ENCODE results near the gene CEP170B. TPM values are rescaled to one million over a fixed set of nuclear protein-coding genes. Genes with fewer than 3 reads are reported as not detected.
"Not testable (repeated sequence)": the region's sequence is repeated elsewhere in the genome, so short reads cannot be mapped to it uniquely, and the experiment has no call there.

CEP170B gene
- total RNA-seq, 2 experiments from 2014 or later, result 3.0 TPM

GRCh38 chr14:104917993-104918392 is 52.9 kb downstream of the CEP170B start:
- Mint-ChIP-seq H3K9me3 (no peaks in the 10 kb centered on the region), H3K4me1 (no peaks in the 10 kb centered on the region), H3K27ac (no peak overlapping the region), H3K27me3 (peaks cover 24% of the 10 kb centered on the region), H3K4me3 (no peak overlapping the region), H3K36me3 (ENCODE audit: low read depth) (no peaks in the 10 kb centered on the region)
- CTCF ChIA-PET, result no interaction called here
- POLR2A ChIA-PET, result no interaction called here
- DNase-seq, result no peak

- peaks cover 13% of the 10 kb centered on the region for H3K27me3 Mint-ChIP-seq
- H3K4me3 Mint-ChIP-seq; CTCF ChIA-PET; H3K4me1 Mint-ChIP-seq; POLR2A ChIA-PET; H3K9me3 Mint-ChIP-seq; DNase-seq; H3K27ac Mint-ChIP-seq; H3K36me3 Mint-ChIP-seq (ENCODE audit: low read depth): not testable (repeated sequence)
Measured at GRCh38 chr14:104919152-104919992, 54.3 kb downstream of the CEP170B start.

- H3K9me3 Mint-ChIP-seq, result no peaks in the 10 kb centered on the region
- H3K36me3 Mint-ChIP-seq (ENCODE audit: low read depth), result no peaks in the 10 kb centered on the region
- no peak overlapping the region for H3K27ac Mint-ChIP-seq
- ChIA-PET POLR2A (no interaction called here), CTCF (no interaction called here)
- no peak overlapping the region for H3K4me3 Mint-ChIP-seq
- H3K27me3 Mint-ChIP-seq, result peaks cover 9% of the 10 kb centered on the region
- DNase-seq, result no peak
- H3K4me1 Mint-ChIP-seq, result no peaks in the 10 kb centered on the region
Measured at GRCh38 chr14:104919993-104920315, 54.9 kb downstream of the CEP170B start.

DNA sequence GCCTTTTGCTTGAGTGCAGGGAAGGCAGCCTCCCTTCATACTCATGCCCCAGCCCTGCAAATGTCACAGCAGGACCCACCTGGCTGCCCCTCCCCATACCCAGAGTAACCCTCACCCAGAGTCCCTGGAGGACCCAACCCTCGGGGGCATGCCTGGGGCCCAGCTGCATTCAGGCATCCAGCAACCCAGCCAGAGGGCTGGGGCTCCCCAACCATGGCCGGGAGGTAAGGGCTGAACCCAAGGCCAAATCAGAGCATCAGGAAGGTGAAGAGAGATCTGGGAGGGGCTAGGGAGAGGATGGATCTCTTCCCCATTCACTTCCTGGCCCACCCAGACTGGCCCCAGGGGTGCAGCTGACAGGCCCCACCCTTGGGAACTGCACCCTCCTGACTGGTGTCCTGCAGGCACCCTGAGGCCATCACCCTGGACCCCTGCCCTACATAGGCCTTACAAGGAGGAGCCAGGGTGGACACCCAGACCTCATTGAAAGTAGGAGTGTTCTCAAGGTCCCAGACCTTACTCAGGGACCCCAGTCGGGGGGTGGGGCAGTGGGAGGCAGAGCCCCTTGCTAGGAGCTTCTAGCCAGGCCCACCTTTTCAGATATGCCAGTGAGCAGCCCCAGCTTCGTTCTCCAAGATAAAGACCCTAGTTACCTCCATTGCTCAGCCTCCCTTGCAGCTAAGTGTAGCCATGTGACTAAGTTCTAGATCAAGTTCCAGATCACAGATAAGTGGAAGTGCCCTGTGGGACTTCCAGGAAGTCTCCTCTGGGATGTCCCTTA is 58.8 kb downstream of the CEP170B start:
- no peak for DNase-seq
- ChIA-PET CTCF (interaction anchor here (1.0 to 1.1 kb wide), 2 partner anchors 10 to 29 kb away, joined by 3 read pairs; no protein-coding TSS in a partner anchor), POLR2A (no interaction called here)
- no peaks in the 10 kb centered on the region for H3K9me3 Mint-ChIP-seq
- no peak overlapping the region for H3K27ac Mint-ChIP-seq
- H3K4me1 Mint-ChIP-seq, result no peaks in the 10 kb centered on the region
- no peaks in the 10 kb centered on the region for H3K36me3 Mint-ChIP-seq (ENCODE audit: low read depth)
- no peak overlapping the region for H3K4me3 Mint-ChIP-seq
- H3K27me3 Mint-ChIP-seq, result peaks cover 7% of the 10 kb centered on the region

DNA sequence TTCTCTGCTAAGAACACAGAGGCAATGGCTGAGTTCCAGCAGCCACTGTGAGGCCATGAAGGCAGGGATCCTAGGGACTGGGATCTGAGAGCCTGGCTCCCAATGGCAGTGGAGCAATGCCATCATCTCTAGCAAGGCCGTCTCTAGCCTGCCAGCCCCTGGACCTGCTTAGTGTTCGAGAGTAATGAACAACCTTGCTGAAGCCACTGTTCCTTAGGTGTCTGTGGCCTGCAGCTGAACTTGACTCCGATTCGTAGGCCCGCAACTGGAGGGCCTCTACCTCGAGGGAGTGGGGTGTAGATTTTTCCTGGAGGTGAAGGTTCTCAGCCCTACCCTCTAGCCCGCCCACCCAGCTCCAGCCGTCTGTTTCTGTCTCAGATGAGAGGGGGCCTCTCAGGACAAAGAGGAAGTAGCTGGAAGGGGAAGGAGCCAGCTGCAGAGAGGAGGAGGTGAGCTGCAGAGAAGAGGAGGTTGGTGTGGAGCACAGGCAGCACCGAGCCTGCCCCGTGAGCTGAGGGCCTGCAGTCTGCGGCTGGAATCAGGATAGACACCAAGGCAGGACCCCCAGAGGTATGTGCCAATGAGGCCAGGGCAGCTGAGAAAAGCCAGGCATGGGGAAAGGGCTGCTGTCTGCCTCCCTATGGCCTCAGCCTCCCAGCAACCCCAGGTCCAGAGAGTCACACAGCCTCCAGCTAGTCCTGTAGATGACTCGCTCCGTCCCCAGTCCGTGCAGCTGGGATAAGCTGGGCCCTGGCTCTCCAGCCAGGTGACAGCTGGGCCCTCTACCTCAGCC is 59.5 kb downstream of the CEP170B start, which contains the start of gene PLD4:
Gene PLD4, plus strand, starts transcription at position 459 of the 793 bp plus-strand sequence. CDS start 2,262 bp downstream, outside the sequence.
- ChIA-PET CTCF (interaction anchor here (1.0 to 1.1 kb wide), 2 partner anchors 9 to 30 kb away, joined by 3 read pairs; no protein-coding TSS in a partner anchor), POLR2A (no interaction called here)
- H3K9me3 Mint-ChIP-seq, result no peaks in the 10 kb centered on the region
- no peak within 1 kb of the TSS for H3K27ac Mint-ChIP-seq
- no peak for DNase-seq
- no peaks in the 10 kb centered on the region for H3K4me1 Mint-ChIP-seq
- H3K27me3 Mint-ChIP-seq, result peaks cover 7% of the 10 kb centered on the region
- H3K4me3 Mint-ChIP-seq, result no peak within 1 kb of the TSS
- no peaks in the 10 kb centered on the region for H3K36me3 Mint-ChIP-seq (ENCODE audit: low read depth)

GRCh38 chr14:104925214-104925854 is 60.3 kb downstream of the CEP170B start:
- H3K4me3 Mint-ChIP-seq, result no peak overlapping the region
- no peaks in the 10 kb centered on the region for H3K9me3 Mint-ChIP-seq
- H3K4me1 Mint-ChIP-seq, result no peaks in the 10 kb centered on the region
- H3K27ac Mint-ChIP-seq, result no peak overlapping the region
- peaks cover 7% of the 10 kb centered on the region for H3K27me3 Mint-ChIP-seq
- no peak for DNase-seq
- ChIA-PET CTCF (interaction anchor here (1.0 kb wide), 2 partner anchors 8 to 29 kb away, joined by 3 read pairs; no protein-coding TSS in a partner anchor), POLR2A (no interaction called here)
- no peaks in the 10 kb centered on the region for H3K36me3 Mint-ChIP-seq (ENCODE audit: low read depth)

DNA sequence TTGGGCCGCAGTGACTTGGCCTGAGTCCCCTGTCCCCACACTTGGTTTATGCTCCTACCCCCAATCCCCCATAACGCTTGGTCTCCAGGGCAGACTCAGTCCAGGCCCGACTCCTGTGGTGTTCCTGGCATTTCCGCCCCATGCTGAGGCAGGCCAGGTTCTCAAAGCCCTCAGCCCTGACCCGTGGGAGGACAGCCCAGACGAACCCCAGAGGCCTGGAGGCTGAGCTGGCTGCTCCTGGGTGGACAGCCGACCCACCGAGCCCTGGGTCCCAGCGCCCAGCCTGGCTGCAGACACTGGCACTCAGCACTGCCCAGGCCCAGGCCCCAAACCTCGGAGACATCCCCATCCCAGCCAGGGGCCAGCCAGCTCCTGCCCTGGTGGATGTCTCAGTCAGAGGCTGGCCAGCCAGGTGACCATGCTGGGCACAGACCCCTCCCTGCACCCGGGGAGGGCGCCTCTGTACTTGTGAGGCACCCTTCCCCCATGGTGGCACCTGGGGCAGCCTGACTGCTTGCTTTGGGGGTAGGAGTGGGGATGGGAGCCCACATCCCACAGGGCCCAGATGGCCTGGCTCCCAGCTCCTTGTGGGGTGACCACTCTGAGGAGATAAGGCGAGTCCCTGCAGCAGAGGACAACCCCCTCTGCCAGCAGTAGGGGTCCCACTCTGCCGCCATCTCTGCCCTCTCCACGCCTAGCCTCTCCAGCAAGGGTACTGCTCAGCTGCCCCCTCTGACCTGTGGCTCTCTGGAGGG is 61.0 kb downstream of the CEP170B start:
- ChIA-PET POLR2A (no interaction called here), CTCF (interaction anchor here (1.0 kb wide), 1 partner anchor 30 kb away, joined by 3 read pairs; no protein-coding TSS in a partner anchor)
- no peak overlapping the region for H3K4me3 Mint-ChIP-seq
- no peaks in the 10 kb centered on the region for H3K4me1 Mint-ChIP-seq
- H3K9me3 Mint-ChIP-seq, result no peaks in the 10 kb centered on the region
- no peak overlapping the region for H3K27ac Mint-ChIP-seq
- no peaks in the 10 kb centered on the region for H3K36me3 Mint-ChIP-seq (ENCODE audit: low read depth)
- H3K27me3 Mint-ChIP-seq, result peaks cover 7% of the 10 kb centered on the region
- DNase-seq, result no peak

- H3K4me1 Mint-ChIP-seq, result no peaks in the 10 kb centered on the region
- no peak overlapping the region for H3K27ac Mint-ChIP-seq
- H3K36me3 Mint-ChIP-seq (ENCODE audit: low read depth), result no peaks in the 10 kb centered on the region
- ChIA-PET CTCF (no interaction called here), POLR2A (no interaction called here)
- H3K4me3 Mint-ChIP-seq, result no peak overlapping the region
- H3K9me3 Mint-ChIP-seq, result no peaks in the 10 kb centered on the region
- peaks cover 2% of the 10 kb centered on the region for H3K27me3 Mint-ChIP-seq
- no peak for DNase-seq
Measured at GRCh38 chr14:104926619-104927431, 61.8 kb downstream of the CEP170B start.

GRCh38 chr14:104927432-104927816 is 62.4 kb downstream of the CEP170B start:
- no peaks in the 10 kb centered on the region for H3K4me1 Mint-ChIP-seq

GRCh38 chr14:104927901-104928300 is 62.8 kb downstream of the CEP170B start:
- H3K4me1 Mint-ChIP-seq, result no peaks in the 10 kb centered on the region
- no peak overlapping the region for H3K4me3 Mint-ChIP-seq
- ChIA-PET POLR2A (no interaction called here), CTCF (no interaction called here)
- no peak overlapping the region for H3K27ac Mint-ChIP-seq
- H3K27me3 Mint-ChIP-seq, result peaks cover 3% of the 10 kb centered on the region
- H3K9me3 Mint-ChIP-seq, result no peaks in the 10 kb centered on the region
- no peak for DNase-seq
- H3K36me3 Mint-ChIP-seq (ENCODE audit: low read depth), result no peaks in the 10 kb centered on the region

More at GRCh38 chr14:104927432-104927816, 62.4 kb downstream of the CEP170B start:
- Mint-ChIP-seq H3K9me3 (no peaks in the 10 kb centered on the region), H3K27ac (no peak overlapping the region), H3K36me3 (ENCODE audit: low read depth) (no peaks in the 10 kb centered on the region), H3K4me3 (no peak overlapping the region), H3K27me3 (peaks cover 3% of the 10 kb centered on the region)
- ChIA-PET CTCF (no interaction called here), POLR2A (no interaction called here)
- no peak for DNase-seq

GRCh38 chr14:104928391-104929133 is 63.5 kb downstream of the CEP170B start:
- no peak for DNase-seq
- no peaks in the 10 kb centered on the region for H3K36me3 Mint-ChIP-seq (ENCODE audit: low read depth)
- POLR2A ChIA-PET, result no interaction called here
- H3K9me3 Mint-ChIP-seq, result no peaks in the 10 kb centered on the region
- H3K4me1 Mint-ChIP-seq, result no peaks in the 10 kb centered on the region
- peaks cover 3% of the 10 kb centered on the region for H3K27me3 Mint-ChIP-seq
- CTCF ChIA-PET, result interaction anchor here (0.8 kb wide), 1 partner anchor 118 kb away, joined by 3 read pairs; no protein-coding TSS in a partner anchor
- no peak overlapping the region for H3K4me3 Mint-ChIP-seq
- no peak overlapping the region for H3K27ac Mint-ChIP-seq

Data from activated CD4-positive, alpha-beta T cell treated with anti-CD3 and anti-CD28 coated beads, Interleukin-2, amount 10 ng/mL, durations not matched to agents 7 days and 5 days (primary cell).